GM18870 (cell line): ENCODE results near the gene SDK2.

Source experiments
- ATAC-seq: cut with Tn5 transposase; IDR thresholded peaks from one replicate; pipeline ENCODE4 v1.9.1; 2021; ENCODE audit warnings: moderate library complexity; ENCODE audit not compliant: unreplicated experiment

Gene SDK2

DNA sequence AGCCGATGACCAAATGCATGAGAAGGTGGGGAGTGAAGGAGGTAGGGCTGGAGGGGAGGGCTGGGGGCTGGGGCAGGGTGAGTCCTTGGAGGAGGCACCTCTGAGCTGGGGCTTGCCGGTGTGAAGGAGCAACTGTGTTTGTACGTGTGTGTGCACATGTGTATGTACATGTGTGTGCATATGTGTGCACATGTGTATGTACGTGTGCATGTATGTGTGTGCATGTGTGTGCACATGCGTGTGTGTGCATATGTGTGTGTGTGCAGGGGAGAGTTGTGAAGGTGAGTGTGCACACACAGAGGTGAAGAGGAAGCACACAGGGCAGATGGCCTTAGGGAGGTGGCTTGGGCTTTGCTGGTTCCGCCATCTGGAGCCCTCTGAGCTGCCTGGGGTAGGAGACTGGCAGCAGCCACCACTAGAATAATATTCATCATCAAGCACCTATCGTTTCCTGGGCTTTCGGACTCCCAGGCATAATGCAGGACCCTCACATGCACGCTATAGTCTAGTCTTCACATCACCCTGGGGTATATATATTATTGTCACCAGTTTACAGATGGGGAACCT is 211.5 kb downstream of the SDK2 start:
- no peak for ATAC-seq

GRCh38 chr17:73431401-73432205 is 212.6 kb downstream of the SDK2 start:
- no peak for ATAC-seq

DNA sequence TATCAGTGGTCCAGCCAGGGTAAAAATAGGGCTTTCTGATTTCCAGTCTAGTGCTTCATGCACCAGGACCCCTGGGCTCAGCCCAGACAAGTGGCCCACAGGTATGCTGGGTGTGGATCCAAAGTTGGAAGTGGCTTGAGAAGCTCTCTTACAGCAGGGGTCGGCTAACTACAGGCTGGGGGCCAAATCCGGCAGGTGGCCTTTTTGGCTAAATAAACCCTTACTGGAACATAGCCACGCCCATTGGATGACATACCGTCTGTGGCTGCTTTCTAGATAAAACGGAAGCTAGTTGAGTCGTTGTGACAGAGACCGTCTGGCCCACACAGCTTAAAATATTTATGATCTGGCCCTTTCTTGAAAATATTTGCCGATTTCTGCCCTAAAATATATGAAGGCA is 213.4 kb downstream of the SDK2 start:
- no peak for ATAC-seq

GRCh38 chr17:73430165-73430680 is 214.0 kb downstream of the SDK2 start:
- ATAC-seq = no peak

DNA sequence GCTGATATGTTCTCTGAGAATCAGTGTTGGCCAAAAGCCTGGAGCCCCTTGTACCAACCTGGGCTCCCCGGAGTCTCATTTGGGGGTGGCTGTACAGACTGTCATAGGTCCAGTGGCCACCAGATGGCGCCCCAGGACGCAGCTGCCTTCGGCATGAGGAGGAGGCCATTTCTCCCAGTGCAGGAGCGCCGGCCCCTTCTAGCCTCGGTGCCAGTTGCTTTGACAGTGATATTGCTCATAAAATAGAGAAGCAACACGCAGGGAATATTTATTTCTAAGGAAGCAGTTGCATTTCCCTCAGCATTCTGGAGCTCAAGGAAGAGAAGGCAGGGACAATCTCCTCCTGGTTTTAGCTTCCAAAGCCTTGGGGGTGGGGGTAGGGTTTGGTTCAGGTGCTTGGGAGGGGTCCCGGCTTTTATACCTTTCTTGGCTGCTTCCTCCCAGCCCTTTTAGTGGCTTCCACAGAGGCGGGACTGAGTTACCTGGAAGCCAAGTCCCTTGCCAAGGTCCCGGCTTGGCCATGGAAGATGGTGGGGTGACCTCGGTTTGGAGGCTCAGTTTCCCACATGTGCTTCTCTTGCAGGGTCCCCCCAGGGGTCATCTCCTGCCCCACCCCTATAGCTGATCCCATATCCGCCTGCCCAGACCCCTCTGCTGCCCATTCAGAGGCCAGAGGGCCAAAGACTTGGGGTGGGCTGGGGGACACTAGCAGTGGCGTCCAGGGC is 214.6 kb downstream of the SDK2 start:
- peak; percentile 61 for ATAC-seq

DNA sequence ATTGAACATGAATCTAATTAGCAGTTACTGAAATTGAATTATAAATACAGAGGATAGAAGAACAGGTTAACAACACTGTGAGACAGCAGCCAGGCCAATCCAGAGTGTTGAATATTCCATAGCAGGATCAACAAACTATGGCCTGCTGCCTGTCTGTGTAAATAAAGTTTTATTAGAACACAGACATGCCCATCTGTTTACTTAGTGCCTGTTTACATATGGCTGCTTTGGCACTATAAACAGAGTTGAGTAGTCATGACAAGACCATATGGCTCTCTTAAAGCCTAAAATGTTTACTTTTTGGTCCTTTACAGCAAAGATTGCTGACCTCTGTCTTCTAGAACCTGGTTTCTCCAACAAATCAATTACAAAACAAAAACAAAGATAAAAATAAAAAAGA is 217.0 kb downstream of the SDK2 start:
- ATAC-seq = no peak

DNA sequence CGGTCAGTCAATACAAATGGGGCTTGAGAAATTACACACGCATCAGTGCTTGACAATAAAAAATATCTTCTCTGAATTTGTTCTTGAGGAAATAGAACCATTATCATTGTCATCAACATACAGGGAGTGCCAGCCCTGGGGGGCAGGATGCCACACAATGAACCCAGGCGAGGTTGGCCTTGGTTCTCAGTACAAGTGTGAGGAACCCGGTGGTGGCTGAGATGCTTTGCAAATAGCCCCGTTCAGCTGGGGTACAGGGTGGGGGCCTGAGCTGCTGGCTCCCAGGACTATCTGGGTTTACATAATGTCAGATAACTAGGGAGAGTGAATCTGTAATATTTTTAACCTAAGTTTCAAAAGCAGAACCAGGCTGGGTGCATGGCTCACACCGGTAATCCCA is 219.7 kb downstream of the SDK2 start:
- no peak for ATAC-seq

DNA sequence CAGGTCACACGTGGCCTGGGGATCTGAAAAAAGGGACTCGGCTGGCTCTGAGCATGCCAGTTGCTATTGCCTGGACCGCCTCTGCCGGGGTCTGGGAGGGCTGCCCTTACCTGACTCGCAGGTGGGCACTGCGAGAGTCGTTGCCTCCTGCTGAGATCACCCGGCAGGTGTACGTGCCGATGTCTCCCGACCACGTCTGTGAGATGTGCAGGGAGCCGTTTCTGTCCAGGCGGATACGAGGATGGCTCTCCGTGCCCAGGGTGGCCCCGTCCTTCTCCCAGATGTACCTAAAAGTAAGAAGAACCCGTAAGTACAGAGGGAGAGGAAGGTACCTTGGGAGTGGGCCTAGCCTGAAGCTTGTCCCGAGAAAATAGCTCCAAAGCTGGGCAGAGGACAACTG is 220.4 kb downstream of the SDK2 start:
- no peak for ATAC-seq

DNA sequence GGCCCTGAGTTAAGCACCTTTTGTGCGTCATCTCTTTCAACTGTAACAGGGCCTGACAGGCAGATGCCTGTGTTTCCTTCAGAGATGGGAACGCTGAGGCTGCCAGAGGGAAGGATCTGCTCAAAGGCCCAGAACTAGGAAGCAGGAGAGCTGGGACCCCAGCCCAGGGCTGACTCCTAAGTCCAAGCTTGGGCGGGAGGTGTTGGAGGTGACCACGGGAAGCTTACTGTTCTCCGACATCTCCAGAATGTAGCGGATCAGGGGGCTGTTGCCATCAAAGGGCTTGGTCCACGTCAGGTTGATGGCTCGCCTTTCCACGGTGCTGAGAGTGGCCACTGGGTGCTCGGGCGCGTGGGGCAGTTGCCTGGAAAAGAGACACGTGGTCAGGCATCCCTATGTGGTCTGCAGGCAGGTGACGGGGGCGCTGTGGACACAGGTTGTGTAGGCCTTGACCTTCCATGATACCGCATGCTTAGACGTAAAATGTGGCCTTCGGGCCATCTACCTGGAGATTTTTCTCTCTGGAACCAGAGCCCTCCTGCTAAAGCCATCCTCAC is 221.0 kb downstream of the SDK2 start:
- no peak for ATAC-seq

GRCh38 chr17:73422121-73422520 is 222.1 kb downstream of the SDK2 start:
- no peak for ATAC-seq

GRCh38 chr17:73420897-73421296 is 223.3 kb downstream of the SDK2 start:
- ATAC-seq = no peak

GRCh38 chr17:73419881-73420280 is 224.4 kb downstream of the SDK2 start:
- no peak for ATAC-seq

DNA sequence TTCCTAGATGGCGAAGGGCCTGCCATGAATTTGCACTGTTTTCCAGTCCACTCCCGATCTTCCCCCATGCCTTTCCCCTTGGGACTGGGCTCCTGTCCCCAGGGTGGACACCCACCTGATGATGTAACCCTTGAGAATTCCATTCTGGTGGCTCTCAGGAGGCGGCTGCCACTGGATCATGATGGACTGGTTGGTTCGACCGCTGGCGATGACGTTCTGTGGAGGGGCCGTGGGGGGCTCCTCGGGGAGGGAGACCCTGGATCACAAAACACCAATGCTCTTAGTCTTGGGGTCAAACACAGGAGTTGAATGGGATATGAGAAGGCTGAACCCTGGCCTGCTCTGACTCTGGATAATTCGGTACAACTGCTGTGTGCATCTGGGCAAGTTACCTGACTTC is 225.2 kb downstream of the SDK2 start:
- ATAC-seq = no peak

- no peak for ATAC-seq
These were observed 228.5 kb downstream of the SDK2 start for GRCh38 chr17:73415782-73416181.

DNA sequence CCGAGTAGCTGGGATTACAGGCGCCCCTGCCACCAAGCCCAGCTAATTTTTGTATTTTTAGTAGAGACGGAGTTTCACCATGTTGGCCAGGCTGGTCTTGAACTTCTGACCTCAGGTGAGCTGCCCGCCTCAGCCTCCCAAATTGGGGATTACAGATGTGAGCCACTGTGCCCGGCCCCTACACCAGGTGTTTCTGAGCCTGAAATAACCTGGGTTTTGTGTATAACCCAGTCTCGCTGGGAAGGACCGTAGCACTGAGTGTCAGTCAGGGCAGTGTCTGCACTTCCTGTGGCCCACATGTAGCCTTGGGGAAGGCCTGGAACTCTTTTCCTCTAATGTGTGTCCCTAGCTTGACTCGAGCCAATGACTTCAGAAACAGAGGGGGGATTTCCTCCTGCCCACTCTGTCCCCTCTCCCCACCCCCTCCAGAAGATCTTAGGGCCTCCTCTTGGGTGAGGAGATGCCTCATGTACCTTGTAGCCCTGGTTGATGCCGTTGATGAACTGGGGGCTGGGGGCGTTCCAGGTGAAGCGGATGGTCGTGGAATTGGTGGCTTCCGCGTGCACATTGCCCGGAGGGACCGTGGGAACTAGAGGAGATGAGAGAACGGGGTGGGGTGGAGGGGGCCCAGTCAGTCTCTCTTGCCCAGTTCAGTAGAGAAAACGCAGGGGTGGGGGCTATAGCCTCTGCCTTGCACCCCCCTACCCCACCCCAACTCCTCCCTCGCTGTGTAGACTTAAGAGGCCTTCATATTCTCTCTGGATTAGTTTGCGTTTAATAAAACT is 229.9 kb downstream of the SDK2 start:
- ATAC-seq = no peak

DNA sequence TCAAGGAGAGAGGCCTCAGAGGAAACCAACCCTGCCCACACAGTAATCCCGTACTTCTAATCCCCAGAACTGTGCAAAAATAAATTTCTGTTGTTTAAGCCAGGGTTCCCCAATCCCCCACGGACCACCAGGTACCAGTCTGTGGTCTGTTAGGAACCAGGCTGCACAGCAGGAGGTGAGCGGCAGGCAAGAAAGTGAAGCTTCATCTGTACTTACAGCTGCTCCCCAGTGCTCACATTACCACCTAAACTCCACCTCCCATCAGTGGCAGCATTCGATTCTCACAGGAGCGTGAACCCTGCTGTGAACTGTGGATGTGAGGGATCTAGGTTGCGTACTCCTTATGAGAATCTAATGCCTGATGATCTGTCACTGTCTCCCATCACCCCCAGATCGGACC is 231.3 kb downstream of the SDK2 start:
- ATAC-seq = no peak

DNA sequence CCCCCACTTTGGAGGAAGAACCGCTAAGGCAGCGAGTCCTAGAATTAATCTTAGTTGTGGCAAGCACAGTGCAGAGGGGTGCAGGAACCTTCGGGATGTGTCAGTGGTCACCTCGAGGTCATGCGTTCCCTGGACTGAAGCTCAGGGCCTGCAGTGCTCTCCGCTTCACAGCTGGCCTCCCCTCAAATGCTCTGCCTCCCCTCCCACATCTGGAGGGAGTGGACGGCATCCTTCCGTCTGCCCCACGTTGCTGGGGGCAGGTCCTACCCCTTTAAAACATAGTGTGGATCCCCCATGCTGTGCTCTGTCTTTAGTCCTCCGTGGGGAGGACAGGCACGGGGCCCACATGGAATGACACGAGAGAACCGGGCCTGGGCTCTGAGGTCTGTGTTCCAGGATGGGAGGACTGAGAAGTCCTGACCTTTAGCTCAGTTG is 232.9 kb downstream of the SDK2 start:
- no peak for ATAC-seq

GRCh38 chr17:73410586-73411312 is 233.5 kb downstream of the SDK2 start:
- no peak for ATAC-seq

GRCh38 chr17:73404246-73404645 is 240.0 kb downstream of the SDK2 start:
- ATAC-seq = no peak

GRCh38 chr17:73402466-73402865 is 241.8 kb downstream of the SDK2 start:
- no peak for ATAC-seq
